Suppressor macrophage treated with lipopolysaccharide for 1 hour (primary cell): ENCODE measurements around the gene RPL14.
"Not testable (repeated sequence)": the region's sequence is repeated elsewhere in the genome, so short reads cannot be mapped to it uniquely, and the experiment has no call there.

Source experiments
- DNase-seq, 3 donors: peaks; one replicate each; pipeline ENCODE4 v3.0.0-alpha.2; 2020 to 2022

The RPL14 gene

DNA sequence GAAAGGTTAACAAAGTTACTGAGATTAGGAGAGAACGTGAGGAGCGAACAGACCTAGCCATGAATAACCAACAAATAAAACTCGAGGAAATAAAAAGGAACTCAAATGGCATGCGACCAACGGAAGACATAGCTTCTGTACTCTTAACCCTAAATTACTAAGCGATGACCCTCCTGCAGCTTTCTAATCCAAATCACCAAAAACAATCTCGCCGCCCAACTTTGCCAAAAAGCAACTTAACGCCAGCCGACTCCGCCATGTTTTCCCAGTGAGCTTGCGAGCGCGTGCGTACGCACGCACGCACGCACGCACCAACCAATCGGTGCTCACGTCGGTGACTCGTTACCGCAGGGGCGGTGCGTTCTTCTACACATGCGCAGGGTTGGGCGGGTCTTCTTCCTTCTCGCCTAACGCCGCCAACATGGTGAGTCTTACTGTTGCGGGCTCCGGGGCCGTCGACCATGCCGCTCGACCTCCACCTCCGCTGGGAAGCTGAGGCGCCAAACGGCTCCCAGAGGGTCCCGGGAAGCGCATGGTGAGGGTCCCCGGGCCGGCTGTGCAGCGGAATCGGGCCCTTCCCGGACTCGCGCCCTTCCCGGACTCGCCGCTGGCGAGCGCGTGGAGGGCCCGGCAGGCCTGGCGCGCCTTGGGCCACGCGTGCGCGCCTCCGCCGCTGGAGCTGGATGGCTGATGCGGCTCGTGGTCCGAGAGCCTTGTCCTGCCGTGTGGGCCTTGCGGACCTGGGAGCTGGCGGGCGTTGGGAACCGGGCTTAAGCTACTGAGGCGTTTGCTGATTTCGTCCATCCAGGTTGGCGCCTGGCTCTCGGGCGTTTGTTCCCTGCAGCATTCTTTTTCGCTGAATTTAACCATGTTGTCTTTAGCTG, at the start of gene RPL14:
Gene RPL14, plus strand, starts transcription at position 400 of the 884 bp plus-strand sequence. Its CDS starts 133 bp downstream, at position 533.
- DNase-seq, result peak; percentile 97 to 98 (median 97)

- no peak for DNase-seq
Observed at GRCh38 chr3:40407611-40408010, 49.5 kb upstream of the RPL14 start.

- no peak for DNase-seq
Observed at GRCh38 chr3:40414270-40414669, 42.9 kb upstream of the RPL14 start.

- DNase-seq, result no peak
Observed at GRCh38 chr3:40417845-40418543, 39.1 kb upstream of the RPL14 start.

GRCh38 chr3:40422861-40423260, 34.3 kb upstream of the RPL14 start:
- DNase-seq, result no peak

- DNase-seq, result no peak
Observed at GRCh38 chr3:40427045-40427669, 30.0 kb upstream of the RPL14 start.

DNA sequence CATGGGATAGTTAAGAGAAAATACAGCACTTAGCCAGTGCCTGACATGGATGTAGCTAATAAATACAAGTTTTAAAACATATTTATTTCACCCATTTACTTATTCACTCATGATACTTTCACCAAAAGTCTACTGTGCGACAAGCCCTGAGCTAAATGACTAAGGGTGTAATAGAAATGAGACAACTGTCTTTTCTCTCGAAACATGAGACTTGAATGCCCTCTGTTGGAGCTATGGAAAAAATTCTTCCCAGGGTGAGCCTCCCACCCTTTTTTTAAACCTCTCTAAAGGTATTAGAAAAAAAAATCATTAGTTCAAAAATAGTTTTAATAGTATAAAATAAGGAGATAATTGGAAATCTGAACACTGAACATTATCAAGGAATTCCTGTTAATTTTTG, 24.3 kb upstream of the RPL14 start:
- DNase-seq, result no peak

DNA sequence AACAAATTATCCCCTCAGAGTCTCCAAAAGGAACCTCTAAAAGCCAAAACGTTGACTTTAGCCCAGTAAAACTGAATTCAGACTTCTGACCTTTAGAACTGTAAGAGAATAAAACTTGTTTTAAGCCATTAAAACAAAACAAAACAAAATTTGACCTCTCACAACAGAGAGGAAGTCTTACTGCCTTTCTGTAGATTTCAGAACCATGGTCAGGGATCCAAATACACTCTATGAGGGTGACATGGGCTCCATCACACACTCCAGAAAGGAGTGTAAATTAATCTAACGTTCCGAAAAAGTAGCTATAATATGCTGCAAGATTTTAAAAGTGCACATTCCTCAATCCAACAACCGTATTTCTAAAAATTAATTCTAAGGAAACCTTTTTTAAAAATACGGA, 19.2 kb upstream of the RPL14 start:
- DNase-seq, result no peak

DNA sequence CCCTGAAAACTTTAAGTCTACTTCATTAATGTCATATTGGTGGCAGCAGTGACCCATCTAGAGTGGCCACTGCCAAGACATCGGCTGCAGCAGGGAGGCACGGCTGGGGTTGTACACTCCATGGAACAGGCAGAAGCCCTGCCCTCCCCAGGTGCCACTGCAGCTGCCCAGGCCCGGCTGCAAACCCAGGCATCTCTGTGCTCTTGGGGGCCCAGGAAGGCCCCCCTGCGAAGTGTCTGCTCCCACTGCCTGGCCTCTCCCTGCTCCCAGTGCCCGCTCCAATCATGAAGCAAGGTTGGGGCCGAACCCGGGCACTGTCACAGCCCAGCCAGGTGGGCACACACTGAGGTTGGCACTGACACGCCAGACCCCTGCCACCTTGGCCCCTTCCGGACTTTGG, 12.1 kb upstream of the RPL14 start:
- no peak for DNase-seq

DNA sequence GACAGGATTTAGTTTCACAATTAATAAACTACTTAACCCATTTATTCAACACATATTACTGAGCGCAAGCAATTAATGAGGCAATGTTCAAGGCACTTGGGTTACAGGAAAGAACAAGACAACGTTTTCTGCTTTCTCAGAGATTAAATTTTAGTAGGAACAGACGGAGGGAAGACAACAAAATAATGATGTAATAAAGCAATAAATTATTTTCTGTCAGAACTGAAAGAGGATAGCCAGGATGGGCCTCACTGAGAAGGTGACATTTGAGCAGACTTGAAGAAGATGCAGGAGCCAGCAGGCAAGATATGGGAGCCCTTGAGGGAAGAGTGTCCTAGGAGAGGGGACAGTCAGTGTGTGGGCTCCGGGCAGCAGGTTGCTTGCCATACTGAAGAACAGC, 11.3 kb upstream of the RPL14 start:
- no peak for DNase-seq

GRCh38 chr3:40450438-40450837, 6.7 kb upstream of the RPL14 start:
- no peak for DNase-seq

GRCh38 chr3:40451551-40451950, 5.6 kb upstream of the RPL14 start:
- DNase-seq, result no peak

DNA sequence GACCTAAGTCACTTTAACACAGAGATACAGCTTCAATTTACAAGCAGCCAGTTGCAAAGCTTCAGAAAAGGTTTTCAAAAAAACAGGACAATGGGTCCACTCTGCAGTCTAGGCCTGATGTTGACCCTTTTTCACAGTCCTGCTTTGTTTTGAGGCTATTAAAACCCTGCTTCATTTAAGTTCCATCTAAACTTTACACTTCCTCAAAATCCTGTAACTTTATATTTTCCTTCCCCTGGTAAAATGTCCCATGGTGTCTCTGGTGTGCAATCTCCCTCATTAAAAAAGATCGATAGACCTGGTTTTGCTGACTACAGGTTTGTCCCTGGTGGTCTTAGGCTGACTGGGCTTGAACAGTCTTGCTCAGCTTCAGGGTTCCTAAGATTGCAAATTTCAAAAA, 5.1 kb upstream of the RPL14 start:
- no peak for DNase-seq

GRCh38 chr3:40452562-40452875, 4.6 kb upstream of the RPL14 start:
- DNase-seq, result no peak

DNA sequence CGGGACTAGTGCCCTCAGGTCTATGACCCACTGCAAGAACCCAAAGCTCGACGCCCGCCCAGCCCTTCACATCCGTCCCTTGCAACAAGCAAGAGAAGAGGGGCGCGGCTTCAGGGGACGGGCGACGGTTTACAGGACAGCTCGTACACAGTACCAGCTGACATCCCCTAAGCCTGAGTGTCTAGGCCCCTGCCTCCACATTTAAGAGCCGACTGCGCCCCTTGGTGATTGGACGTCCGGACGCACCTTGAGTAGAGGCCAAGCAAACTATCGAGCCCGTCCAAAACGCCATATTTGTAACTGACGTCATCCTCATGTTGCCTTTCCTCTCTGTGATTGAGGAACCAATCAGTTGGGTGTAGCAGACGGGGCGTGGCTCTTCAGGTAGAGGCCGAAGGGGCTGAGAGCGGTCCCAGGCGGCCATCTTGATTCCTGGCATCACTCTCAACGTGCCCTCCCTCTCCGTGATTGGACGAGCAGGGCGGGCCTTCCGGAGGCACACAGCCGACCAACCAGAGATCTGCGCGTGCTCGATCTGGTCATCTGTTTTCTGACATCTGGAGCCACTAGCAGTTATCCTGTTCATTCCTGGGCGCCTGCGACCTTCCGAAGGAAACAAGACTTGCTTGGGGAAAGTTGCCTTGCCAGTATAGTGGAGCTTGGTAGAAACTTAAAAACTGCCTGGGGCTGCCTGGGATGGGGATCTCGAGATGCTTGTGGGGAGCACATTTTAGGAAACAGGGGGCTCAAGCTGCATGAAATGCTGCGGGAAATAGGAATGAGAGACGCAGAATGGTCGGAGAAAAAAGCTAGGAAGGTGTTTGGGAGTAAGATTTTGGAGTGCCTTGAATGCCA, 4.0 kb upstream of the RPL14 start:
- DNase-seq, result peak; percentile 97 to 99 (median 98)

DNA sequence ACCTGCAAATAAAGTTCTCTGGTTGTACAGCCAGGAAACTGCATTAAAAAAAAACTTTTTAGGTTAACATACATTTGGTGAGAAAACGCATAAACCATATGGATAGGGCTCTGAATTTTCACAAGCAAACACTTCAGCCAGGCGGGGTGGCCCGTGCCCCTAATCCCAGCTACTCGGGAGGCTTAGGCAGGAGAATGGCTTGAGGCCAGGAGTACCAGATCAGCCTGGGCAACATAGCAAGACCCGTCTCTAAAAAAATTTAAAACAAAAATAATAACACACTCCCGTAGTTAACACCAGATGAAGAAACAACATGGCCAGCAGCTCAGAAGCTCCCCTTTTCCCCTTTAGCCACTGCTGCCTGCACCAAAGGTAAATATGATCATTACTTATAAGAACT, 3.2 kb upstream of the RPL14 start:
- no peak for DNase-seq

DNA sequence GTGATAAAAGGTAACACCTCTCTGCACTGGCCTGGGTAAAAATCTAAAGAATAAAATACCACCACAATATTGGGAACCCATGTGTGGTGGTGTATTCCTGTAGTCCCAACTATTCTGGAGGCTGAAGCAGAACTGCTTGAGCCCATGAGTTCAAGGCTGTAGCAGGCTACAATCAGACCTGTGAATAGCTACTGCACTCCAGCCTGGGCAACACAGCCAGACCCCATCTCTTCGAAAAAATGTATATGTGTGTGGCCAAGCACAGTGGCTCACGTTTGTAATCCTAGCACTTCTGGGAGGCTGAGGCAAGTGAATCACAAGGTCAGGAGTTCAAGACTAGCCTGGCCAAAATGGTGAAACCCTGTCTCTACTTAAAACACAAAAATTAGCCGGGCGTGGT, 1.8 kb upstream of the RPL14 start:
- DNase-seq, result no peak

DNA sequence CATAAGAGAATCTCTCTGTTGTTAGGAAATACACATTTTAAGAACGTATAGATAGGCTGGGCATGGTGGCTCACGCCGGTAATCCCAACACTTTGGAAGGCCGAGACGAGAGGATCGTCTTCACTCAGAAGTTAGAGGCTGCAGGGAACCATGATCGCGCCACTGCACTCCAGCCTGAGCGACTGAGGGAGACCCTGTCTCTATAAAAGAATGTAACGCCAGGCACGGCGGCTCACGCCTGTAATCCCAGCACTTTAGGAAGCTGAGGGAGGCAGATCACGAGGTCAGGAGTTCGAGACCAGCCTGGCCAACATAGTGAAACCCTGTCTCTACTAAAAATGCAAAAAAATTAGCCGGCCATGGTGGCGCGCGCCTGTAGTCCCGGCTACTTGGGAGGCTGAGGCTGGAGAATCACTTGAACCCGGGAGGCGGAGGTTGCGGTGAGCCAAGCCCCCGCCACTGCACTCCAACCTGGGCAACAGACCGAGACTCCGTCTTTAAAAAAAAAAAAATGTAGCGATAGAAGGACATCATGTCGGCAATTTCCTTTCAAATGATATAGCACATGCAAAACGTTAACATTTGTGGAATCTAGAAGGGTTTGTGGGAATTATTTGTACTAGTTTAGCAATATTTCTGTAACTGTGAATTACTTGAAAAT, 730 bp upstream of the RPL14 start:
- DNase-seq, result no peak

DNA sequence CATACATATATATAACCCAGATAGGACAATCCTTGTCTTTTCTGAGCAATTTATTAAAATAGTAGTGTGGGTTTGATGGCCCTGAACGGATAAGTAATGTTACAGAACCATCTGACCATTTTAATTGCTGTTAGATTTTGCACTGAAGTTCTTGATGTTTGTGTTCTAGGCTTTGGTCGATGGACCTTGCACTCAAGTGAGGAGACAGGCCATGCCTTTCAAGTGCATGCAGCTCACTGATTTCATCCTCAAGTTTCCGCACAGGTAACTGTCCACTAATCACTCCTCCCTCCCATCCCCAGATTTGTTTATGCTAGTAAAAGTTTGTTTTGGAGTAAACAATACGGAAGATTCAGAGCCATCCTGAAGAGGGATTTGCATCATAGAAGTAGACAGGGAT, 1.3 kb downstream of the RPL14 start:
- no peak for DNase-seq

GRCh38 chr3:40460481-40460880, 3.3 kb downstream of the RPL14 start:
- peak in 1 of 3 donors; percentile 19 for DNase-seq

DNA sequence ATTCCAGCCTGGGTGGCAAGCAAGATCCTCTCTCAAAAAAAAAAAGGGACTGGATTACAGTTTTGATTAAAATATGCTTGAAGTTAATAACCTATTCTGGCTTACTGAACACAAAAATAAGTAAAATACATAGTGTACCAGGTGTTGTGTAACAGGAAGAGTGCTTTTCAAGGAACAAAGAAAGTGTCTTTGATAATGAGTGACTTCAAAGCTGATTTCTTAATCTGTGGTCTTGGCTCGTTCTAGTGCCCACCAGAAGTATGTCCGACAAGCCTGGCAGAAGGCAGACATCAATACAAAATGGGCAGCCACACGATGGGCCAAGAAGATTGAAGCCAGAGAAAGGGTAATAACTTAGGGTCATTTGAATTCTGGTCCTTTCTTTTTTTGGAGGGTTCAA, 4.0 kb downstream of the RPL14 start:
- DNase-seq, result no peak

DNA sequence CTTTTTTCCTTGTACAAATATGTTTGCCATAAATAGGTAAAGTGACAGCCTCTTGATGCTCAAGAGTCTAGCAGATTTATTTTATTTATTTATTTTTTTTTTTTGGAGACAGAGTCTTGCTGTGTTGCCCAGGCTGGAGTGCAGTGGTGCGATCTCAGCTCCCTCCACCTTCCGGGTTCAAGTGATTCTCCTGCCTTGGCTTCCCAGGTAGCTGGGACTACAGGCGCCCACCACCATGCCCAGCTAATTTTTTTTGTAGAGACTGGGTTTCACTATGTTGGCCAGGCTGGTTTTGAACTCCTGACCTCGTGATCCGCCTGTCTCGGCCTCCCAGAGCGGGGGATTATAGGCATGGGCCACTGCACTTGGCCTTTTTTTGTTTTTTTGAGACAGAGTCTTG, 5.7 kb downstream of the RPL14 start:
- not testable (repeated sequence) for DNase-seq
